HT-29 (cell line): Measurements from ENCODE around the gene SYNPO2. TPM values are rescaled to one million over a fixed set of nuclear protein-coding genes. Genes with fewer than 3 reads are reported as not detected.
"Not testable (repeated sequence)": the region's sequence is repeated elsewhere in the genome, so short reads cannot be mapped to it uniquely, and the experiment has no call there.

Experiments used
- DNase-seq: peaks from one replicate; pipeline ENCODE4 v3.0.0-alpha.2; 2015; ENCODE audit warnings: low spot score
- total RNA-seq: library from RNA; depleted of rRNA; stranded (reverse); fragments of >200 nt; shearing (Covaris generic); gene quantifications from 2 replicates; pipeline ENCODE4 v1.2.3, GENCODE V29; 2014

The SYNPO2 gene
- total RNA-seq, 1 experiment from 2014 or later = not detected

- no peak for DNase-seq
Observed at GRCh38 chr4:119000400-119000799, 111.7 kb downstream of the SYNPO2 start.

- DNase-seq = no peak
Observed at GRCh38 chr4:119002476-119002875, 113.8 kb downstream of the SYNPO2 start.

GRCh38 chr4:119003001-119003400, 114.3 kb downstream of the SYNPO2 start:
- DNase-seq = not testable (repeated sequence)

- DNase-seq = no peak
Observed at GRCh38 chr4:119005928-119006460, 117.3 kb downstream of the SYNPO2 start.

- no peak for DNase-seq
Observed at GRCh38 chr4:119008761-119009160, 120.1 kb downstream of the SYNPO2 start.

- not testable (repeated sequence) for DNase-seq
Observed at GRCh38 chr4:119010221-119010620, 121.6 kb downstream of the SYNPO2 start.

GRCh38 chr4:119010909-119011606, 122.4 kb downstream of the SYNPO2 start:
- DNase-seq = no peak

- DNase-seq = no peak
Observed at GRCh38 chr4:119011607-119011988, 122.9 kb downstream of the SYNPO2 start.

- DNase-seq = no peak
Observed at GRCh38 chr4:119014658-119015057, 126.0 kb downstream of the SYNPO2 start.

- DNase-seq = no peak
Observed at GRCh38 chr4:119016636-119017035, 128.0 kb downstream of the SYNPO2 start.

- DNase-seq = no peak
Observed at GRCh38 chr4:119017636-119018035, 129.0 kb downstream of the SYNPO2 start.

GRCh38 chr4:119020158-119020557, 131.5 kb downstream of the SYNPO2 start:
- DNase-seq = no peak

- DNase-seq = not testable (repeated sequence)
Observed at GRCh38 chr4:119022520-119022919, 133.9 kb downstream of the SYNPO2 start.

GRCh38 chr4:119024102-119024501, 135.4 kb downstream of the SYNPO2 start:
- no peak for DNase-seq

GRCh38 chr4:119025420-119025819, 136.8 kb downstream of the SYNPO2 start:
- DNase-seq = peak; percentile 42

GRCh38 chr4:119025916-119026661, 137.4 kb downstream of the SYNPO2 start:
- DNase-seq = peak; percentile 33

GRCh38 chr4:119026662-119027444, 138.2 kb downstream of the SYNPO2 start:
- no peak for DNase-seq

- no peak for DNase-seq
Observed at GRCh38 chr4:119027811-119028210, 139.2 kb downstream of the SYNPO2 start.

- no peak for DNase-seq
Observed at GRCh38 chr4:119028296-119028695, 139.6 kb downstream of the SYNPO2 start.

GRCh38 chr4:119029847-119030535, 141.3 kb downstream of the SYNPO2 start:
- no peak for DNase-seq

- no peak for DNase-seq
Observed at GRCh38 chr4:119030536-119030890, 141.9 kb downstream of the SYNPO2 start.
